Measurements from ENCODE around the gene NUPR2.
"Not testable (repeated sequence)": the region's sequence is repeated elsewhere in the genome, so short reads cannot be mapped to it uniquely, and the experiment has no call there.

The NUPR2 gene, protein sequence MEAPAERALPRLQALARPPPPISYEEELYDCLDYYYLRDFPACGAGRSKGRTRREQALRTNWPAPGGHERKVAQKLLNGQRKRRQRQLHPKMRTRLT

DNA sequence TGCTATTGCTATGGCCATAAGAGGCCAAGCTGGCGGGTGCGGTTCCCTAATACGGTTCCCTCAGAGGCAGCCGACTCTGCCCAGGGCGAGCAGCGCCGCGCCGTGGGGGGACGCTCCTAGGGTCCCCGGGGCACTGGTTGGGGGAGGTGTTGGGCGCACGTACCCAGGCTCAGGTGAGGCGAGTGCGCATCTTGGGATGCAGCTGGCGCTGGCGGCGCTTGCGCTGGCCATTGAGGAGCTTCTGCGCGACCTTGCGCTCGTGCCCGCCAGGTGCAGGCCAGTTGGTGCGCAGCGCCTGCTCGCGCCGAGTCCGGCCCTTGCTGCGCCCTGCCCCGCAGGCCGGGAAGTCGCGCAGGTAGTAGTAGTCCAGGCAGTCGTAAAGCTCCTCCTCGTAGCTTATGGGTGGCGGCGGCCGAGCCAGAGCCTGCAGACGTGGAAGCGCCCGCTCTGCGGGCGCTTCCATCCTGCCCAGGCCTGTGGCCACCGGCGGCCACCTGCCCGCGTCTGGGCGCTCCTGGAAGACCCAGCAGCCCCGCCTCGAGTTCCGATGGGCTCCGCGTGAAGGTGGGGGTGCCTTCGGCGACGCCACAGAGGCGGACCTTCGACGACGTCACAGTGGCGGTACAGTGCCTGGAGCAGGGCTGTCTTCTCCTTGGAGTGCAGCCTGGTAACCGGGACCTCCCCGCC lies at the start of gene NUPR2:
Gene NUPR2, minus strand, starts transcription at position 566 of the 687 bp plus-strand sequence. Its CDS starts 103 bp downstream, at position 463.
- no peak for DNase-seq

DNA sequence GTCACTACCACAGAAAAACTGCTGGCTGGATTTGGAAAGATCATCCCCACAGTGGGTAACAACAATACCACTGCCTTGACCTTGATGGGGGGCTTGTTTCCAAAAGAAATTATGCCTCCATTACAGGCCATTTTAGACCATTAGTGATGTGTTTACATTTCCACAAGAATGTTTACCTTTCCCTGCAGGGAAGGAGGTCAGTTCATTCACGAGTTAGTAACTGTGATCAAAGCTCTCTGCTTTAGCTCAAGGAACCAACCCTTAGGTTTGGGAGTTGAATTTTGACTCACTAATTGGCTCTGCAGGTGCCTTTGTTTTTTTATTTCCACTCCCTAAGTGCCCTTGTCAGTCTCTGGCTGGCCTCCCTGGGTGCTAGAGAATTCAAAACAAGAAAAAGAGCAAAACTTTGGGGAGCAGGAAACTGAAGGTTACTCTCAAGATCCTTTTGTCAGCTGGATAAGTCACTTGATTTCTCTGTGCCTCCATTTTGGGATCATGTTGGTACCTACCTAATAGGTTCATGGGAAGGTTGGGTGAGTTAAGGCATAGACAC lies 41.1 kb upstream of the NUPR2 start:
- DNase-seq = no peak

DNA sequence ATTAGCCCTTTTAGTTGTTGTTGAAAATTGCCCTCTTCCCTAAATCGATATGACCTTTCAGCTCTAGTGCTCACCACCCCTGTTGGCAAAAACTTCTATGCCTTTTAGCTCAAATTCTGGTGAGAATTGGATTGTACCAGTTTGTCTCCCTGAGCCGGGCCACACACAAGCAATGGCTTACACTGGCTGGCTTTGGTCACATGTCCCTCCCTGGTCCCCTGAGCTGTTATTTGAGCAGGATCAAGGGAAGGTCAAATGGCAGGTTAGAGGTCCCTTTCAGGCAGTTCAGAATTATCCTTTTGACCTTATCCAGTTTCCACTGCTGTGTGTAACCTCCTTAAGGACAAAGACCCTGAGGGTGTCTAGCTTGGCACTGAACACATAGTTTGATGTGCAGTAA lies 14.8 kb upstream of the NUPR2 start:
- DNase-seq = not testable (repeated sequence)

DNA sequence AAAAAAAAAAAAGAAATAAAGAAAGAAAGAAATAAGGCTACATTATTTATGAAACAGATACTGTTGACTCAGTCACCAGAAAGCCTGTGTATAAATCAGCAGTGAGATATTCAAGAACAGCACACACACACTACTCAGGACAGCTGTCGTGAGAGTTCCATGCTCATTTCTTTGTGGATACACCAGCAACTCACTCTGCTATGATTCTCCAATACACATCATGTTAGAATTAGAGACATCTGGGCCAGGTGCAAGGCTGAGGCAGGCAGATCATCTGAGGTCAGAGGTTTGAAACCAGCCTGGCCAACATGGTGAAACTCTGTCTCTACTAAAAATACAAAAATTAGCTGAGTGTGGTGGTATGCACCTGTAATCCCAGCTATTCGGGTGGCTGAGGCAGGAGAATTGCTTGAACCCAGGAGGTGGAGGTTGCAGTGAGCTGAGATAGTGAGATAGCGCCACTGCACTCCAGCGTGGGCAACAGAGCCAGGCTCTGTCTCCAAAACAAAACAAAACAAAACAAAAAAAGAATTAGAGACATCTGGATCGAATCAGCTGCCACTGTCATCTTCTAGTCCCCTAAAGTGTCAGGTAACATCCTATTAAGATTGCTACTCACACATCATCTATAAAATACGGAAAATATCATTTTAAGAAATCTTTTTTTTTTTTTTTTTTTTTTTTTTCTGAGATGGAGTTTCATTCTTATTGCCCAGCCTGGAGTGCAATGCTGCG lies 11.2 kb upstream of the NUPR2 start:
- no peak for DNase-seq

DNA sequence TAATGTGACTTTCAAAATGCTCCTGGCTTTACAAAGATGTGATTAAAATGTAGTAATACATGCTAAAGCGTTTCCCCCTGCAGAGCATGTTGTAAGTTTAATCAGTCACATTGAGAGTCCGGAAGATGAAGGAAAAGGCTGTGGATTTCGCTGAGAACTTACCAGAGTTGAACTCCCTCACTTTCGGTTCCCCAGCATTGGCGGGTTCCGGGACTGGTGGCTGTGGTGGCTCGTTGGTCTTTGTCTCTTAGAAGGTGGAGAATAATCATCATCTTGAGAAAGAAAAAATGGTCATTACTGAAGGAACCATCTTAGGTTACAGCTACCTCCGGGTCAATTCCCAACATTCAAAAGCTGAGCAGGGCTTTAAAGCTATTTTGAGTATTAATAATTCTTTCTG lies 9.6 kb upstream of the NUPR2 start:
- no peak for DNase-seq

DNA sequence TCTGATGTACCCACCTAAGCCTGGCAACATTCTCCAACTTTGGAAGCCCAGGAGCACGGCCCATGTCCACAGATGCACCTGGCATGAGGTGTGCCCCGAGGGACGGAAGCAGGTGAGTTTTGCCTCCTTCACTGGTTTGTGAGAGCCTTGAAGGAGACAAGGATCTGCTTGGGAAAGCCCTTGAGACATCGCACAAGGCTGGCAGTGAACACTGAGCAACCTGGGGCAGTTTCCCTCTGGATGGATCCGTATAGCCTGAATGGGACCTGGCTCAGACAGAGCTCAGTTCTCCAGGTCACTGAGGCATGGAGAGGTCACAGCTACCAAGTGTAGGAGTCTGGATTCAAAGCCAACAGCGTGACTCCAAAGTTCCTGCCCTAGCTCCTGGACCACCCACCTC lies 8.8 kb upstream of the NUPR2 start:
- no peak for DNase-seq

DNA sequence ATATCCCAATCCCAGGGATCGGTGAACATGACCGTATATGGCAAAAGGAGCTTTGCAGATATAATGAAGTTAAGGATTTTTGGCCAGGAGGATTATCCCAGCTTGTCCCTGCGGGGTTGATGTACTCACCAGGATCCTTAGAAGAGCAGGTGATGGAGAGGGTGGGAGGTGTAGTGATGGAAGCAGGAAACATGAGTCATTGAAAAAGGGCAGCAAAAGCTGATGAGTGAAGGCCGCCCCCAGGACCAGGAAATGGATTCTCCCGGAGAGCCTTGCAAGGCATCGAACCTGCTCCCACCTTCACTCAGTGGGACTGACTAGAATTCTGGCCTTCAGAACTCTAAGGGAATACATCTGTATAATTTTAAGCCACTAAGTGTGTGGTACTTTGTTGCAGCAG lies 5.2 kb upstream of the NUPR2 start:
- DNase-seq = no peak

DNA sequence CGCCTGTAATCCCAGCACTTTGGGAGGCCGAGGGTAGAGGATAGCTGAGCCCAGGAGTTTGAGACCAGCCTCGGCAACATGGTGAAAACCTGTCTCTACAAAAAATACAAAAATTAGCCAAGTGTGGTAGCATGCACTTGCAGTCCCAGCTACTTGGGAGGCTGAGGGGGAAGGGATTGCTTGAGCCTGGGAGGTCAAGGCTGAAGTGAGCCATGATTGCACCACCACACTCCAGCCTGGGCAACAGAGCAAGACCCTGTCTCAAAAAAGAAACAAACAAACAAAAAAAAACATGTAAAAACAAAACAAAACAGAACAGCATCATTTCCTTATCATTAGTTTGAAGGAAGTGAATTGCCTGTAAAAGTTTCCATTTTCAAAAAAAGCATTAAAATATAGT lies 4.0 kb downstream of the NUPR2 start:
- not testable (repeated sequence) for DNase-seq

DNA sequence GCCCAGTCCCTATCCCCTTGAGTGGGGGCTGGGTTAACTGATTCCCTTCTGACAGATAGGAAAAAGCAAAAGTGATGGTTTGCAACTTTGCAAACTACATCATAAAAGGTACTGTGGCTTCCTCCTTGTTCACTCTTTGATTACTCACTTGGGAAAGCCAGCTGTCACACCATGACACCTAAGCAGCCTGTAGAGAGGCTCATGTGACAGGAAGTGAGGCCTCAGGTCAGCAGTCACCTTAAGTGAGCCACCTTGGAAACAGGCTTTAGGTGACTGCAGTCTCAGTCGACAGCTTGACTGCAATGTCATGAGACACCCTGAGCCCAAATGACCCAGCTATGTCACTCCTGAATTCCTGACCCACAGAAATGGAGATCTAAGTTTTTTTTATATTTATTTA lies 5.6 kb downstream of the NUPR2 start:
- DNase-seq = no peak

DNA sequence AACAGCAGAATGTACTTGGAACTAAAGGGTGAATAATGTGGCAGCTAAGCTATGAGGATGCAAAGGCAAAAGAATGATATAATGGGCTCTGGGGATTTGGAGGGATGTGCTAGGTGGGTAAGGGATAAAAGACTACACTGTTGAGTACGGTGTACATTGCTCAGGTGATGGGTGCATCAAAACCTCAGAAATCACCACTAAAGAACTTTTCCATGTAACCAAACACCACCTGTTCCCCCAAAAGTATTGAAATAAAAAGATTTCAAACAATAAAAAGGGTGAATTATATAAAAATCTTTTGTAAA lies 8.3 kb downstream of the NUPR2 start:
- DNase-seq = no peak

DNA sequence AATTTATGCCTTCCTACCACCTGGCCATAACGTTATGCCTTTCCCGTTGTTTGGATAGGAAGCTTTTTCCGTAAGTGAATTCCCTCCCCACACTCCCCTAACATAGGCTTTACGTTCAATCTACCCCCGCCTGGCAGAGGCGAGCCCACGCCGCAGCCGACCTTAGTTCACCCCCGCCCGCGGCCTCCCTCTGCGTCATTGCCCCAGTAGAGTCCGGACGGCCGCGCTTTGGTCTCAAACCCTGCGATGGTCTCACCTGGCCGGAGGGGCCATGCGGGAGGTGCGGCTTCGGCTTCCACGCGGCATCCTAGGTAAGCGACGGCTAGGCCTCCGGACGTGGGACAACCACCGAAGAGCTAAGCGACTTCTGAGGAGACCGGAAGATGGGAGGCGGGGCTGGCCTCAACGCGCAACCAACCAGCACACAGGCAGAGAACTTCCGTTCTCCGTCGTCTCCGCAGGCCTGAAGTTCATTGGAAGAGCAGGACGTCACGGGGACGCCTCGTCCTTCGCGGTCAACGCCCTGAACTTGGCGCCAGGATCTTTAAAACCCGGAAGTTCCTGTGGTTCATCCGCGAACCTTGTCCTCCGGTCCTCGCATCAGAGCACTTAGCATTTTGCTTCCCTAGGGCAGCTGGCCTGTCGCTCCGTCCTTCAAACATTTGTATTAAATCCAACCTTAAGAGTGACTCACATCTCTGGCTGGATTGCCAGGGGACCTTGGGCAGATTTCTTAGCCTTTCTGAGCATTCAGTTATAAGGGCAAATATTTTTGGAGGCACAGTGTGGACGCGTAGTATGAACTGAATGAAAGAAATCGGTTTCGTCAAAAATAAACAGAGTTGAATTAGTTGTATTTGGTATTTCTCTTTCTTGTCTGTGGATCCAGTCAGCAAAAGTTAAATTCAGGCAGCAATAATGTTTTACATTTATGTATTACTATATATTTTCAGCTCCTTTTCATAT lies 9.8 kb downstream of the NUPR2 start, which contains the start of gene CHCHD2:
Gene CHCHD2, minus strand, starts transcription at position 369 of the 966 bp plus-strand sequence. Its CDS starts 63 bp downstream, at position 306.
- peak; percentile 90 to 93 for DNase-seq

DNA sequence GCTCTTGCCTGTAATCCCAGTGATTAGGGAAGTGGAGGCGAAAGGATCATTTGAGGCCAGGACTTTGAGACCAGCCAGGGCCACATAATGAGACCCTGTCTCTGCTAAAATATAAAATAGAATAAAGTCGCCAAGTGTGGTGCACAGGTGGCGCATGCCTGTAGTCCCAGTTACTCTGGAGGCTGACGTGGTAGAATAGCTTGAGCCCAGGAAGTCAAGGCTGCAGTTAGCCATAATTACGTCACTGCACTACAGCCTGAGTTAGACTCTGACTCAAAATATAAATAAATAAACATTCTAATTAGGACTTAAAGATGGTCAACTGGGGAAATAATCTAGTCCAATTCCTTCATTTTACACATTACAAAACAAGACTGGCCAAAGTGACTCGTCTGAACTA lies 10.7 kb downstream of the NUPR2 start:
- peak; percentile 28 to 30 for DNase-seq

DNA sequence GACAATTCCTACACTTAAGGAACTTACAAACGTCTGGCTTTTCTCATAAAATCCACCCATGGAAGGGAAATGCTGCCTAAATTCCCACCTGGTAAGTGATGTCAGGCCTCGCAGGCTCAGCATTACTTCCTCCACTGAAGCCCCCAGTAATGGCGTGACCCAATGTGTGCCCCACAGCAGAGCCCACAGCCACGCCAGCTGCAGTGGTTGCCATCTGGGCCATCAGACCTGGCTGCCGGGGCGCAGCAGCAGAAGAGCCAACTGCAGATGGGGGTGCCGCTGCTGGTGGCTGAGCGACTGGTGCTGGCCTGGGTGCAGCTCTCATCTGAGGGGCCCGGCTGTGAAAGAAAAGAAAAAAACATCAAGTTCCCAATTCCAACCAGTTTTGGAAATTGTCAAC lies 12.1 kb downstream of the NUPR2 start:
- DNase-seq = not testable (repeated sequence)

DNA sequence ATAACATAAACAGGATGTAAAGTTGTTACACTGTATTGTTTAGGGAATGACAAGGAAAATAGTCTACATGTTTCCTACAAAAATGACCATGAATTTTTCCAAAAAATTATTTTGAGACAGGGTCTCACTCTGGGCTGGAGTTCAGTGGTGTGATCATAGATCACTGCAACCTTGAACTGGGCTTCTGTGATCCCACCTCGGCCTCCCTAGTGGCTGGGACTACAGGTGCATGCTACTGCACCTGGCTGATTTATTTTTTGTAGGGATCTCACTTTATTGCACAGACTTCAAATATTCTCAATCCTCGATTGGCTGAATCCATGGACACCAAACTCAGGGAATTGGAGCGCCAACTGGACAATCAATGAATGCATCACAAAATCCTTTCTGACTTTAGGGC lies 16.6 kb downstream of the NUPR2 start:
- DNase-seq = no peak

DNA sequence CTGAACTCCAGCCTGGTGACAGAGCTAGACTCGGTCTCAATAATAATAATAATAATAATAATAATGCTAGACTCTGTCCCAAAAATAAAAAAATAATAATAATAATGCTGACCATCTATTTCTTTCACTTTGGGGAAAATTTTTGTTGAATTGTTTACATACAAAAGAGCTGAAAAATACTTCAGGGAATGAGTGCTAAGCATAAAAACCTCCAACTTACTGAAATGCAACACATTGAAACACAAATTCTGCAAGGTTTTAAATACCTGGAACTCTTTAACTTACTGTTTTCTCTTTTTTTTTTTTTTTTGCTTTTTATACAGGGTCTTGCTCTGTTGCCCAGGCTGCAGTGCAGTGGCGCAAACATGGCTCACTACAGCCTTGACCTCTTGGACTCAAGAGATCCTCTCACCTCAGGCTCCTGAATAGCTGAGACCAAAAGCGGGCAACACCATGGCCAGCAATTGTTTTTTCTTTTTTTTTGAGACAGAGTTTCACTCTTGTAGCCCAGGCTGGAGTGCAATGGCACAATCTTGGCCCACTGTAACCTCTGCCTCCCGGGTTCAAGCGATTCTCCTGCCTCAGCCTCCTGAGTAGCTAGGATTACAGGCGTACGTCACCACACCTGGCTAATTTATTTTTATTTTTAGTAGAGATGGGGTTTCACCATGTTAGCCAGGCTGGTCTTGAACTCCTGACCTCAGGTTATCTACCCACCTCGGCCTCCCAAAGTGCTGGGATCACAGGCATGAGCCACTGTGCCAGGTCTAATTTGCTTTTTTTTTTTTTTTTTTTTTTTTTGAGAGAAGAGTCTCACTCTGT lies 17.8 kb downstream of the NUPR2 start:
- not testable (repeated sequence) for DNase-seq

DNA sequence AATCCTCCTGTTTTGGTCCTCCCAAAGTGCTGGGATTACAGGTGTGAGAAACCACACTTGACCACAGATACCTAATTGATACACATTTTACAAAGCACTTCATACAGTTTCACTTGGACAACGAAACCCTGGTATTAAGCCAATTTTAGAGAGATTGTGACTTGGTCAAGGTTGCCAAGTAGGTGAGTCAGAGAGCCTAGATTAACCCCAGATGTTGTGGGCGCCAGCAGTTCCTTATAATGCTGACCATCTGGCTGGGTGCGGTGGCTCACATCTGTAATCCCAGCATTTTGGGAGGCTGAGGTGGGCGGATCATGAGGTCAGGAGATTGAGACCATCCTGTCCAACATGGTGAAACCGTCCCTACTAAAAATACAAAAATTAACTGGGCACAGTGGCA lies 18.5 kb downstream of the NUPR2 start:
- no peak for DNase-seq

DNA sequence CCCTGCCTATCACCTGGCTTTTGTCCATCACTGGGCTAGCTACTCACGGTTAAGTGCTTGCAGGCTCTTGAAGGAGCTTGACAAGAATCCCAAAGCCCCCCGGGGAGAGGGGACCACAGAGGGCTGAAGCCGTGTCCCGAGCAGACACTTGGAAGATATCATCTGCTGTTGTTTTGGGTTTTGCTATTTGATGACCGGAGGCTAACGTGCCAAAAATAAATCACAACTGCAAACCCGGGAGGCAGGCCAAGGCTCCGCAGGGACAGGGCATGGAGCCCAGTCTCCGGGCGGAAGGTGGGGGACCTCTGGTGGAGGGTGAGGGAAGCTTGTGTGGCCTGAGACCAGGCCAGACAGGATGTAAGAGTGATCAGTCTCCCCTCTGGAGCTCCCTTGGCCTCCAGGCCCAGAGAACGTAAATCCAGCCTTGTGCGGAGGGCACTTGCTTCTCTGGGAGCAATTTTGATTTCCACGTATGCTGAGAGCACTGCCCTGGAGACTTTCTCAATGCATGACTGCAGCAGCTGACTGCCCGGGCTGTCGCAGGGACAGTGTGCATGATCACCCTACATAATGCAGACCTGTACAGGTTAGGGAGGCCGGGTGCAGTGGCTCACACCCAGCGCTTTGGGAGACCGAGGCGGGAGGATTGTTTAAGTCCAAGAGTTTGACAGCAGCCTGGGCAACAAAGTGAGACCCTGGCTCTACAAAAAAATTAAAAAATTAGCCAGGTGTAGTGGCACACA lies 23.3 kb downstream of the NUPR2 start, which contains the start of gene PHKG1:
Gene PHKG1, minus strand, starts transcription at position 164 of the 743 bp plus-strand sequence. CDS start 4,011 bp downstream, outside the sequence.
- no peak for DNase-seq

DNA sequence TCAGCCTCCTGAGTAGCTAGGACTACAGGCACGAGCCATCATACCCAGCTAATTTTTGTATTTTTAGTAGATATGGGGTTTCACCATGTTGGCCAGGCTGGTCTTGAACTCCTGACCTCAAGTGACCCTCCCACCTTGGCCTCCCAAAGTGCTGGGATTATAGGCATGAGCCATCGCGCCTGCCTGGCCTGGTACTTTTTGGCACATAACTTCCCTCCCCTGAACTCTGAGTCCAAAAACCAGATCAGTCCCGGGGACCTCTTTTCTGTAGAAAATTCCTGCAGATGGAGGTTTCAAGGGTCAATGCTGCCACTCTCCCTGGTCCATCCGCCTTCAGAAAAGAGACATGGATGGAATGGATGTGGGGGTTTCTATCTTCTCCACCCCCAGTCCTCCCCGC lies 23.8 kb downstream of the NUPR2 start:
- not testable (repeated sequence) for DNase-seq

DNA sequence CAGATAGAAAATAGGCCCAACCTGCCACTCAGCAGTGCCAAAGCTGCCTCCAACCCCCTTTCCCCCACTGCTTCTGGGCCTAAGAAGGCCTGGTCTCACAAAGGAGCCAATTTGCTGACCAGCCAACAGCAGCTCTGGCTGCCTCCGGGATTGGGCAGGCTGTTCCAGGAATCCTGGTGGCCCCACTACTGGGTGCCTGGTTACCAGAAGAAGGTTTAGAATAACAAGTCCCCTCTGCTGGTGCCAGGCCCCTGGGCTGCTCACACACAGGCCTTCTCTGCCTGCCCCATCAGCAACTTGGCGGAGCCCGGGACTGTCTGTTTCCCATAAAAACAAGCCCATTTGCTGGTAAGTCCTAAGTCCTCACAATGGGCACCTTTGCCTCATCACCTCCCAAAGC lies 24.6 kb downstream of the NUPR2 start:
- no peak for DNase-seq

DNA sequence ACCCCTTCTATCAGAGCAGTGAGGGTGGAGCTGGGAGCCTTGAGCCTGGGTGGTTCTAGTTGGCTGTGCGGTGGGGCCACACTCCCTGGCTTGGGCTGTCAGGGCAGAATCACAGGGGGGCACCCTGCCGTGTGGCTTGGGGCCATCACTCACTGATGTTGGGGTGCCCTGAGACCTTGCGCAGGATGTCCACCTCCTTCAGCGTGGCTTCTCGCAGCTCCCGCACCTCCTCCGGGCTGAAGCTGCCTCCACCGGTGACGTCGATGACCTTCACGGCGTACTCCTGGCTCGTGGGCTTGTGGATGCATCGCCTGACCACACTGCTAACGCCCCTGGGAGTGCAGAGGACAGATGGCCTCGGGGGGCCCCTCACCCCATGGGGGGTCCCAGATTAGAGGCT lies 28.8 kb downstream of the NUPR2 start:
- no peak for DNase-seq

DNA sequence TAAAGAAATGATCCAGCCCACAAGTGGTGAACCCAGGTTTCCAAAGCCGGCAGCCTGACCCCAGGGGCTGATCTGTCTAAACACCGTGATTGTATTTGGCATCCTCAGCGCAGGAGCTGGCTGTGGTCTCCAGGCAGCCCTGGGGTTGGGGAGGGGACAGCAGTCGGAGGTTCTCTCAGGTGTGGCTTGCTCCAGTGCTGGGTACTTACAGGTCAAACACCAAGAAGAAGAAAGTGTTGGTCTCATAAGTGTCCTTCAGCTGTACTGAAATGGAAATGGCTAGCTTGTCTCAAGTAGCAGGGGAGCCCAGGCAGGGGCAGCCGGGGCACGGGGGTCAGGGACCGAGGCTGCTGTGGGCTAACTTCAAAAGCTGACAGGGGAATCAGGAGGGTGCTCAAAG lies 29.5 kb downstream of the NUPR2 start:
- no peak for DNase-seq
